Measurements from ENCODE around the gene NUP205. TPM values are rescaled to one million over a fixed set of nuclear protein-coding genes. Genes with fewer than 3 reads are reported as not detected.

Gene NUP205
- total RNA-seq, 1 donor from 2014 or later, result 183 TPM

DNA sequence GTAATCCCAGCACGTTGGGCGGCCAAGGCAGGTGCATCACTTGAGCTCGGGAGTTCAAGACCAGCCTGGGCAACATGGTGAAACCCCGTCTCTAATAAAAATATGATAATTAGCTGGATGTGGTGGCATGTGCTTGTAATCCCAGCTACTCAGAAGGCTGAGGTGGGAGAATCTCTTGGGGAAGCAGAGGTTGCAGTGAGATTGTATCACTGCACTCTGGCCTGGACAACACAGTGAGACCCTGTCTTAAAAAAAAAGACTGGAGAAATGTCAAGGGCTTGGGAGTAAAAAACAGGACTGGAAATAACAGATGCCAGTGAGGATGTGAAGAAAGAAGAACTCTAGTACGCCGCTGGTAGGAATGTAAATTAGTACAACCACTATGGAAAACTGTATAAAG, 16.7 kb upstream of the NUP205 start:
- Histone ChIP-seq H3F3A (ENCODE audit: low read depth) (peaks cover 7% of the 10 kb centered on the region), H3K4me3 (no peak overlapping the region), H2AFZ (replicated peaks) (no peak overlapping the region), H3K36me3 (no peaks in the 10 kb centered on the region), H3K79me2 (ENCODE audit: low read depth) (no peaks in the 10 kb centered on the region), H4K20me1 (ENCODE audit: low read depth) (no peaks in the 10 kb centered on the region), H3K9me3 (ENCODE audit: low read depth) (no peaks in the 10 kb centered on the region), H3K4me2 (no peak overlapping the region), H3K27me3 (no peaks in the 10 kb centered on the region), H3K27ac (no peak overlapping the region), H3K4me1 (peaks cover 13% of the 10 kb centered on the region), H3K9ac (no peak overlapping the region)
- no peaks in the 10 kb centered on the region for H3K9me3 Mint-ChIP-seq
- peaks cover 4% of the 10 kb centered on the region for H3K4me1 Mint-ChIP-seq
- DNase-seq (ENCODE audit: low spot score), result no peak
- no peak overlapping the region for H3K27ac Mint-ChIP-seq
- H3K36me3 Mint-ChIP-seq, result no peaks in the 10 kb centered on the region
- no peak overlapping the region for H3K4me3 Mint-ChIP-seq
- no peak for TF ChIP-seq EZH2phosphoT487 (IDR thresholded peaks at IDR 0.05)
- TF ChIP-seq, protein P1, sequence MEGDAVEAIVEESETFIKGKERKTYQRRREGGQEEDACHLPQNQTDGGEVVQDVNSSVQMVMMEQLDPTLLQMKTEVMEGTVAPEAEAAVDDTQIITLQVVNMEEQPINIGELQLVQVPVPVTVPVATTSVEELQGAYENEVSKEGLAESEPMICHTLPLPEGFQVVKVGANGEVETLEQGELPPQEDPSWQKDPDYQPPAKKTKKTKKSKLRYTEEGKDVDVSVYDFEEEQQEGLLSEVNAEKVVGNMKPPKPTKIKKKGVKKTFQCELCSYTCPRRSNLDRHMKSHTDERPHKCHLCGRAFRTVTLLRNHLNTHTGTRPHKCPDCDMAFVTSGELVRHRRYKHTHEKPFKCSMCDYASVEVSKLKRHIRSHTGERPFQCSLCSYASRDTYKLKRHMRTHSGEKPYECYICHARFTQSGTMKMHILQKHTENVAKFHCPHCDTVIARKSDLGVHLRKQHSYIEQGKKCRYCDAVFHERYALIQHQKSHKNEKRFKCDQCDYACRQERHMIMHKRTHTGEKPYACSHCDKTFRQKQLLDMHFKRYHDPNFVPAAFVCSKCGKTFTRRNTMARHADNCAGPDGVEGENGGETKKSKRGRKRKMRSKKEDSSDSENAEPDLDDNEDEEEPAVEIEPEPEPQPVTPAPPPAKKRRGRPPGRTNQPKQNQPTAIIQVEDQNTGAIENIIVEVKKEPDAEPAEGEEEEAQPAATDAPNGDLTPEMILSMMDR (IDR thresholded peaks at IDR 0.05), result no peak
- no peaks in the 10 kb centered on the region for H3K27me3 Mint-ChIP-seq (ENCODE audit: insufficient read depth, low read depth)

DNA sequence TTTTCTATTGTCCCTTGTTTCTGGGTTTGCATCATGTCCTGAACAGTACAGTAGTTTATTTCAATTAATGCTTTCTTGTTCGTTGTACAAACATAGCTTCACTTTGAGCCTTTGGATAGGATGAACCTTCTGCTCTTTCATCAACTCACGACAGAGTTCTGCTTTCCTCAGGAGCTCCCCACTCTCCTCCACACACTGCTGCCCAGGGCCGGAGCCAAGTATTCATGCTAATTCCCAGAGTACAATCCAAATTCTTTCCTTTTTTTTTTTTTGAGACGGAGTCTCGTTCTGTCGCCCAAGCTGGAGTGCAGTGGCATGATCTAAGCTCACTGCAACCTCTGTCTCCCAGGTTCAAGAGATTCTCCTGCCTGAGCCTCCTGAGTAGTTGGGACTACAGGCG, 7.5 kb upstream of the NUP205 start:
- Histone ChIP-seq H3F3A (ENCODE audit: low read depth) (no peaks in the 10 kb centered on the region), H3K79me2 (ENCODE audit: low read depth) (no peaks in the 10 kb centered on the region)
- H3K27ac Mint-ChIP-seq, result no peak overlapping the region

DNA sequence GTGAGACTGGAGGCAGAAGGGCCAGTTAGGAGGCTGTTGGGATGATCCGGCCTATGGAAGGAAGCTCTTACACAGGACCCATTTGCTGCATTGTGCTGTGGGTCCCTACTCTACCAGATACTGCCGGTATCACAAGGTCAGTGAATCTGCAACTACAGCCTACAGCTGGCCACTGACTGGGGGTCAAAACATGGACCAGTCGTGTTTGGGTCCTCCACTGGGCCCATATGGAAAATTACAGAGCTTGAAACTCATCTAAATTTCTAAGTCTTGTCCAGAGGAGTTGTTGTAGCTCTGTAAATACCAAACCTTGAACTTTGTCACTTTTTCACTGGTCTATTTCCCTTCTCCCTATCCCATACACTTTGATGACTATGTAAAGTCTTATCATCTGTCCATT, 5.6 kb upstream of the NUP205 start:
- no peaks in the 10 kb centered on the region for H3K4me1 Mint-ChIP-seq
- no peak for TF ChIP-seq EZH2phosphoT487 (IDR thresholded peaks at IDR 0.05)
- TF ChIP-seq, protein P1 (IDR thresholded peaks at IDR 0.05), result no peak
- no peak for TF ChIP-seq EZH2 (IDR thresholded peaks at IDR 0.05)
- no peaks in the 10 kb centered on the region for H3F3A ChIP-seq (ENCODE audit: low read depth)

More for the DNA sequence above, 7.5 kb upstream of the NUP205 start:
- H3K9ac ChIP-seq, result no peak overlapping the region
- TF ChIP-seq EZH2 (IDR thresholded peaks at IDR 0.05) (no peak), EZH2phosphoT487 (IDR thresholded peaks at IDR 0.05) (no peak)
- TF ChIP-seq, protein P1 (IDR thresholded peaks at IDR 0.05), result no peak
- no peaks in the 10 kb centered on the region for H3K36me3 ChIP-seq
- H3K4me3 Mint-ChIP-seq, result no peak overlapping the region
- no peaks in the 10 kb centered on the region for H3K27me3 ChIP-seq
- no peak overlapping the region for H3K4me3 ChIP-seq
- no peaks in the 10 kb centered on the region for H3K4me1 ChIP-seq
- H3K9me3 Mint-ChIP-seq, result no peaks in the 10 kb centered on the region
- H2AFZ ChIP-seq (replicated peaks), result peak overlapping the region; percentile 18
- H4K20me1 ChIP-seq (ENCODE audit: low read depth), result no peaks in the 10 kb centered on the region
- no peak overlapping the region for H3K27ac ChIP-seq
- H3K36me3 Mint-ChIP-seq, result no peaks in the 10 kb centered on the region
- H3K27me3 Mint-ChIP-seq (ENCODE audit: insufficient read depth, low read depth), result no peaks in the 10 kb centered on the region
- no peaks in the 10 kb centered on the region for H3K4me1 Mint-ChIP-seq
- H3K9me3 ChIP-seq (ENCODE audit: low read depth), result no peaks in the 10 kb centered on the region
- no peak overlapping the region for H3K4me2 ChIP-seq
- no peak for DNase-seq (ENCODE audit: low spot score)

More for the DNA sequence above, 5.6 kb upstream of the NUP205 start:
- no peaks in the 10 kb centered on the region for H3K9me3 Mint-ChIP-seq
- H3K9ac ChIP-seq, result no peak overlapping the region
- H3K27ac Mint-ChIP-seq, result no peak overlapping the region
- no peak overlapping the region for H3K4me2 ChIP-seq
- peaks cover 2% of the 10 kb centered on the region for H3K27me3 Mint-ChIP-seq (ENCODE audit: insufficient read depth, low read depth)
- no peaks in the 10 kb centered on the region for H3K27me3 ChIP-seq
- no peak overlapping the region for H3K27ac ChIP-seq
- H4K20me1 ChIP-seq (ENCODE audit: low read depth), result no peaks in the 10 kb centered on the region
- H3K4me1 ChIP-seq, result no peaks in the 10 kb centered on the region
- H3K79me2 ChIP-seq (ENCODE audit: low read depth), result no peaks in the 10 kb centered on the region
- H3K9me3 ChIP-seq (ENCODE audit: low read depth), result no peaks in the 10 kb centered on the region
- no peak overlapping the region for H2AFZ ChIP-seq (replicated peaks)
- H3K36me3 Mint-ChIP-seq, result no peaks in the 10 kb centered on the region
- H3K36me3 ChIP-seq, result no peaks in the 10 kb centered on the region
- H3K4me3 Mint-ChIP-seq, result no peak overlapping the region
- no peak for DNase-seq (ENCODE audit: low spot score)
- H3K4me3 ChIP-seq, result no peak overlapping the region

Measured in neural progenitor cell (in vitro differentiated cells).